ENCODE measurements around the gene IRX2.

IRX2 gene

GRCh38 chr5:2751592-2752021 is at the start of gene IRX2:
Gene IRX2 (minus strand): TSS chr5:2751677. CDS start chr5:2751413, 264 bp downstream.
- no peak for DNase-seq

- DNase-seq, result no peak
Observed at GRCh38 chr5:2800035-2800434, 48.6 kb upstream of the IRX2 start.

GRCh38 chr5:2797981-2798380 is 46.5 kb upstream of the IRX2 start:
- DNase-seq, result no peak

GRCh38 chr5:2797160-2797559 is 45.7 kb upstream of the IRX2 start:
- DNase-seq, result no peak

GRCh38 chr5:2783223-2783622 is 31.7 kb upstream of the IRX2 start:
- no peak for DNase-seq

- DNase-seq, result no peak
Observed at GRCh38 chr5:2782658-2783057, 31.2 kb upstream of the IRX2 start.

GRCh38 chr5:2780421-2781171 is 29.1 kb upstream of the IRX2 start:
- no peak for DNase-seq

- DNase-seq, result no peak
Observed at GRCh38 chr5:2779459-2779858, 28.0 kb upstream of the IRX2 start.

GRCh38 chr5:2776337-2777302 is 25.1 kb upstream of the IRX2 start:
- no peak for DNase-seq

GRCh38 chr5:2773327-2773726 is 21.9 kb upstream of the IRX2 start:
- DNase-seq, result no peak

GRCh38 chr5:2767089-2767488 is 15.6 kb upstream of the IRX2 start:
- no peak for DNase-seq

GRCh38 chr5:2764581-2764980 is 13.1 kb upstream of the IRX2 start:
- DNase-seq, result no peak

- DNase-seq, result no peak
Observed at GRCh38 chr5:2763533-2763794, 12.0 kb upstream of the IRX2 start.

GRCh38 chr5:2762744-2763532 is 11.5 kb upstream of the IRX2 start:
- DNase-seq, result no peak

GRCh38 chr5:2761921-2762488 is 10.5 kb upstream of the IRX2 start:
- DNase-seq, result no peak

- DNase-seq, result no peak
Observed at GRCh38 chr5:2759696-2760461, 8.4 kb upstream of the IRX2 start.

GRCh38 chr5:2759091-2759490 is 7.6 kb upstream of the IRX2 start:
- DNase-seq, result no peak

- DNase-seq, result no peak
Observed at GRCh38 chr5:2758632-2759031, 7.2 kb upstream of the IRX2 start.

GRCh38 chr5:2757563-2758351 is 6.3 kb upstream of the IRX2 start:
- no peak for DNase-seq

GRCh38 chr5:2756211-2757152 is 5.0 kb upstream of the IRX2 start:
- no peak for DNase-seq

Data from HCEC 1CT (cell line).